Breast epithelium (tissue), 3 donors: Measurements from ENCODE around the gene FOXK1.

Source experiments
- POLR2A ChIP-seq: fragments of 450-650 bp; IDR thresholded peaks from one replicate; pipeline ENCODE4 v1.6.1; 2016; ENCODE audit warnings: antibody characterized with exemption, mild to moderate bottlenecking, moderate library complexity
- TF ChIP-seq, protein P1 (sequence below), 3 donors: fragments of 450-650 bp; IDR thresholded peaks; one replicate each; pipeline ENCODE4 v1.5.1; 2016 to 2017; ENCODE audit warnings: antibody characterized with exemption in 3 of 3, mild to moderate bottlenecking in 3 of 3, moderate library complexity in 3 of 3

DNA sequence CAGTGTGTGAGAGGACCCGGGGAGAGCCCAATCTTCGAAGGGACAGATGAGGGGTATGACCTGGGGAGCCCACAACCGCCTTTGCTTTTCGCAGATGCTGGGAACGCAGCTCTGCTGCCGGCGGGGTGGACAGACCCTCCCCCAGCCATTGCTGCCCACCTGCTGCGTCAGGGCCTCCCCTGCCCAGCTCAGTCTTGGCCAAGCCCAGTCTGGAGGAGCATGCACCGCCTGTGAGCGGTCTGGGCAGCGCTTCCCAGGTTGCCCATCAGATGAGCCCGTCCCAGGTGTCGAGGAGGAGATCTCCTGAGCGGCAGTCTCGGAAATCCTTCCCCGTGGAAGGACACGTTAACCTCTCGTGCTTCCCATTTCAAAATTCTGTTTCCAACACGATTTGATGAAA lies 76.0 kb downstream of the FOXK1 start:
- no peak for TF ChIP-seq POLR2A
- TF ChIP-seq, protein P1, sequence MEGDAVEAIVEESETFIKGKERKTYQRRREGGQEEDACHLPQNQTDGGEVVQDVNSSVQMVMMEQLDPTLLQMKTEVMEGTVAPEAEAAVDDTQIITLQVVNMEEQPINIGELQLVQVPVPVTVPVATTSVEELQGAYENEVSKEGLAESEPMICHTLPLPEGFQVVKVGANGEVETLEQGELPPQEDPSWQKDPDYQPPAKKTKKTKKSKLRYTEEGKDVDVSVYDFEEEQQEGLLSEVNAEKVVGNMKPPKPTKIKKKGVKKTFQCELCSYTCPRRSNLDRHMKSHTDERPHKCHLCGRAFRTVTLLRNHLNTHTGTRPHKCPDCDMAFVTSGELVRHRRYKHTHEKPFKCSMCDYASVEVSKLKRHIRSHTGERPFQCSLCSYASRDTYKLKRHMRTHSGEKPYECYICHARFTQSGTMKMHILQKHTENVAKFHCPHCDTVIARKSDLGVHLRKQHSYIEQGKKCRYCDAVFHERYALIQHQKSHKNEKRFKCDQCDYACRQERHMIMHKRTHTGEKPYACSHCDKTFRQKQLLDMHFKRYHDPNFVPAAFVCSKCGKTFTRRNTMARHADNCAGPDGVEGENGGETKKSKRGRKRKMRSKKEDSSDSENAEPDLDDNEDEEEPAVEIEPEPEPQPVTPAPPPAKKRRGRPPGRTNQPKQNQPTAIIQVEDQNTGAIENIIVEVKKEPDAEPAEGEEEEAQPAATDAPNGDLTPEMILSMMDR (IDR thresholded peaks at IDR 0.05), result no peak
